K562 (cell line): ENCODE data around the gene ARHGAP42. TPM values are rescaled to one million over a fixed set of nuclear protein-coding genes. Genes with fewer than 3 reads are reported as not detected.

Source experiments
- ATAC-seq: fragments of 200-7000 bp; cut with Tn5 transposase; 3 replicates; pipeline ENCODE4 v1.9.1; 2020; ENCODE audit warnings: moderate library complexity
- BruUV-seq: library from RNA; stranded (reverse); fragments of 400-500 nt; replicated peaks from 2 replicates; lab custom pipeline; 2021; lab: Mats Ljungman, UMichigan
- CTCF ChIA-PET: fragments of 300-600 bp; formaldehyde crosslinking; extraction: SDS; loops from one replicate; lab custom pipeline; 2021; ENCODE audit warnings: low intra/inter-chr PET ratio; lab: Yijun Ruan, JAX
- POLR2A ChIA-PET: fragments of 300-600, 350-650 bp; sonication (Branson Sonifier 250); formaldehyde crosslinking; extraction: SDS; loops from one replicate; lab custom pipeline; 2021; ENCODE audit warnings: antibody characterized with exemption, inconsistent platforms; lab: Yijun Ruan, JAX
- DNase-seq, 4 experiments: peaks; one replicate each; pipeline versions ENCODE4 v3.0.0 to v3.0.0-alpha.2; 2011 to 2018; ENCODE audit warnings: low spot score in 3 of 4, mixed read lengths in 3 of 4; ENCODE audit errors: extremely low read depth in 1 of 4
- FAIRE-seq: peaks from 2 replicates; lab custom pipeline; 2011; peaks lifted over from hg19 to GRCh38; lab: Jason Lieb, UNC
- H2AFZ ChIP-seq: 2 replicates; pipeline ENCODE4 v1.6.0; 2011; ENCODE audit warnings: low read depth, low read length, control low read depth, inconsistent platforms
- H3K27ac ChIP-seq: fragments of 200-600 bp; 3 replicates; pipeline ENCODE4 v1.8.0; 2011; ENCODE audit warnings: low read depth, mild to moderate bottlenecking, control low read depth, inconsistent platforms, low read length, moderate library complexity, mixed read lengths; ENCODE audit errors: extremely low read depth
- H3K27me3 ChIP-seq, 2 experiments: fragments of 300-600 bp in 1 of 2; 2 replicates in 1 of 2; 3 replicates in 1 of 2; pipeline versions ENCODE4 v1.6.0 to v1.8.0; 2011; ENCODE audit warnings: inconsistent platforms in 2 of 2, low read length in 2 of 2, mild to moderate bottlenecking in 1 of 2, mixed read lengths in 1 of 2, moderate library complexity in 1 of 2; ENCODE audit not compliant: control insufficient read depth in 2 of 2, insufficient read depth in 2 of 2
- H3K36me3 ChIP-seq: fragments of 300-600 bp; 3 replicates; pipeline ENCODE4 v1.8.0; 2011; ENCODE audit warnings: mild to moderate bottlenecking, low read length, inconsistent platforms; ENCODE audit not compliant: control insufficient read depth, insufficient read depth
- H3K4me1 ChIP-seq, 2 experiments: fragments of 200-600 bp in 1 of 2; replicated peaks in 1 of 2; 2 replicates in 1 of 2; 3 replicates in 1 of 2; pipeline versions ENCODE4 v1.5.1 to v1.8.0; 2011; ENCODE audit warnings: inconsistent platforms in 2 of 2, low read length in 2 of 2, mild to moderate bottlenecking in 1 of 2, mixed read lengths in 1 of 2, moderate library complexity in 1 of 2; ENCODE audit not compliant: control insufficient read depth in 2 of 2, insufficient read depth in 2 of 2
- H3K4me2 ChIP-seq: 2 replicates; pipeline ENCODE4 v1.6.1; 2011; ENCODE audit warnings: low read length, control low read depth, inconsistent platforms, mixed read lengths; ENCODE audit not compliant: insufficient read depth
- H3K4me3 ChIP-seq: fragments of 200-600 bp; sonication (generic), shearing (Covaris generic); 2 replicates; pipeline ENCODE4 v1.5.1; 2016; ENCODE audit warnings: control low read depth, inconsistent platforms
- H3K79me2 ChIP-seq: fragments of 200-600 bp; 3 replicates; pipeline ENCODE4 v1.8.0; 2011; ENCODE audit warnings: low read length, inconsistent platforms; ENCODE audit not compliant: control insufficient read depth, insufficient read depth
- H3K9ac ChIP-seq, 2 experiments: 2 replicates each; pipeline versions ENCODE4 v1.6.0 to v1.6.1; 2011; ENCODE audit warnings: low read depth in 2 of 2, low read length in 2 of 2, control low read depth in 1 of 2, inconsistent platforms in 1 of 2, mild to moderate bottlenecking in 1 of 2, mixed read lengths in 1 of 2; ENCODE audit not compliant: insufficient read depth in 1 of 2
- H3K9me1 ChIP-seq: one replicate; pipeline ENCODE4 v1.6.0; 2011; ENCODE audit warnings: inconsistent platforms, mild to moderate bottlenecking, low read length, moderate library complexity; ENCODE audit not compliant: control insufficient read depth, insufficient read depth
- H3K9me3 ChIP-seq: replicated peaks from 2 replicates; pipeline ENCODE4 v1.5.1; 2011; ENCODE audit warnings: low read depth, low read length, inconsistent platforms; ENCODE audit not compliant: control insufficient read depth, insufficient read depth
- H4K20me1 ChIP-seq: replicated peaks from 2 replicates; pipeline ENCODE4 v1.6.1; 2011; ENCODE audit warnings: low read length, inconsistent platforms, mixed read lengths; ENCODE audit not compliant: control insufficient read depth, insufficient read depth
- ARID1B ChIP-seq: fragments of 450-650 bp; IDR thresholded peaks from 2 replicates; pipeline ENCODE4 v1.6.1; 2016; ENCODE audit warnings: antibody characterized with exemption, mild to moderate bottlenecking, inconsistent platforms
- CBFA2T3 ChIP-seq: fragments of 450-650 bp; IDR thresholded peaks from 2 replicates; pipeline ENCODE4 v1.6.1; 2017
- CHD7 ChIP-seq: fragments of 200-600 bp; sonication (generic); IDR thresholded peaks from one replicate; pipeline ENCODE4 v1.6.1; 2012; ENCODE audit warnings: mild to moderate bottlenecking, low read depth, low read length, inconsistent platforms
- EP300 ChIP-seq: IDR thresholded peaks from 2 replicates; pipeline ENCODE4 v1.6.1; 2012; ENCODE audit warnings: low read length, improper control_type of control experiment
- GATAD2A ChIP-seq: fragments of 450-650 bp; IDR thresholded peaks from 2 replicates; pipeline ENCODE4 v1.6.1; 2017
- NCOR1 ChIP-seq: fragments of 450-650 bp; IDR thresholded peaks from 2 replicates; pipeline ENCODE4 v1.6.1; 2016; ENCODE audit warnings: mild to moderate bottlenecking, moderate library complexity
- TCF3 ChIP-seq: sonication (generic); formaldehyde crosslinking; IDR thresholded peaks from 2 replicates; pipeline ENCODE4 v1.4.0; 2020; ENCODE audit warnings: mild to moderate bottlenecking, missing genetic modification reagents
- TCFL5 ChIP-seq: fragments of 250-450 bp; sonication (Bioruptor Pico); conservative IDR thresholded peaks from 2 replicates; pipeline ENCODE4 v1.6.1; 2021; ENCODE audit warnings: mild to moderate bottlenecking, moderate library complexity, matching md5 sums
- ZBTB1 ChIP-seq: sonication (generic); formaldehyde crosslinking; IDR thresholded peaks from 2 replicates; pipeline ENCODE4 v1.8.1; 2023; ENCODE audit warnings: missing genetic modification reagents, low read depth, mild to moderate bottlenecking, borderline replicate concordance
- ZNF354B ChIP-seq: fragments of 250-450 bp; sonication (Bioruptor Pico); IDR thresholded peaks from 2 replicates; pipeline ENCODE4 v1.4.0; 2020
- WGBS: fragments of 100-300 bp; shearing (Covaris generic); methylation state at CpG from one replicate; pipeline ENCODE4 v1.1.6; 2016; ENCODE audit warnings: low coverage, mixed read lengths; ENCODE audit not compliant: insufficient coverage; ENCODE audit errors: missing lambda C conversion rate; 5-methylcytosine and 5-hydroxymethylcytosine counted together
- in situ Hi-C: fragments of 300-500 bp; cut with MboI; formaldehyde crosslinking; loops from 4 replicates; pipeline ENCODE4 v1.15.0; 2018; ENCODE audit warnings: inconsistent platforms, mixed read lengths
- intact Hi-C: fragments of 100-400 bp; cut with micrococcal nuclease; formaldehyde crosslinking; loops from 2 replicates; pipeline ENCODE4 v1.14.2; 2022
- polyA plus RNA-seq, 8 experiments: library from polyadenylated mRNA; depleted of rRNA in 4 of 8; stranded (reverse) in 5 of 8; unstranded in 3 of 8; fragments of >200 nt; fragmentation: Nextera tagmentation in 2 of 8; fragmentation: Illumina TruSeq in 1 of 8; extraction: Ambion mirVana in 2 of 8; extraction: Trizol in 1 of 8; gene quantifications; 2 replicates each; pipeline versions ENCODE4 v1.2.1 to v1.2.3, GENCODE V29; 2011 to 2014; ENCODE audit warnings: inconsistent platforms in 1 of 8, missing spikeins in 1 of 8
- total RNA-seq, 7 experiments: library from RNA; depleted of rRNA in 6 of 7; stranded (reverse); fragments of >200 nt in 6 of 7; fragmentation: Illumina TruSeq in 2 of 7; extraction: Trizol in 2 of 7; gene quantifications; 2 replicates each; pipeline versions ENCODE4 v1.2.1 to v1.2.3, GENCODE V29; 2011 to 2021; ENCODE audit warnings: low replicate concordance in 1 of 7

Gene ARHGAP42
- total and polyA plus RNA-seq, 9 of the 15 experiments (the other 6 are each of a cell fraction or from before 2014, with no cell fraction given), result 0.95 to 6.1 (median 2.4) TPM

- Histone ChIP-seq H3K4me1 (peaks cover 0 to 28% of the 10 kb centered on the region in 2 experiments; a peak in 3 of 5 replicates), H3K4me2 (peak overlapping the region; percentile 20), H3K4me3 (no peak overlapping the region), H3K9ac (peak overlapping the region in 1 of 2 experiments; percentile 51; a peak in 3 of 4 replicates), H4K20me1 (no peaks in the 10 kb centered on the region), H3K36me3 (peaks cover 3% of the 10 kb centered on the region; the same call in 2 of the 3 replicates), H3K27ac (peak overlapping the region; percentile 82), H2AFZ (peak overlapping the region; percentile 68), H3K27me3 (no peaks in the 10 kb centered on the region), H3K9me3 (peaks cover 11% of the 10 kb centered on the region), H3K79me2 (no peaks in the 10 kb centered on the region), H3K9me1 (no peaks in the 10 kb centered on the region)
- ChIA-PET POLR2A (interaction anchor here (0.5 kb wide), 1 partner anchor 120 kb away, joined by 3 read pairs; no protein-coding TSS in a partner anchor), CTCF (no interaction called here)
- no TSS peak for BruUV-seq
- WGBS, result 2% methylated on average over 4 of the region's 4 CpGs
- intact Hi-C loops, result loop anchor here (10.0 kb wide), 1 partner anchor 154 kb away; the partner anchor contains the start of gene PGR
- FAIRE-seq (no peak), DNase-seq (peak in 2 of 4 experiments; percentile 19 to 67), ATAC-seq (peak; percentile 72)
- in situ Hi-C loops, result no loop called here
- TF ChIP-seq CBFA2T3 (peak; percentile 47), ZBTB1 (CRISPR knock-in tag) (no peak), ZNF354B (CRISPR knock-in tag) (no peak), GATAD2A (no peak), NCOR1 (no peak), EP300 (peak; percentile 31; the same call in 1 of the 2 replicates), TCFL5 (no peak), TCF3 (peak; percentile 32; the same call in 1 of the 2 replicates), CHD7 (no peak), ARID1B (peak; percentile 54)
These were observed 283.4 kb downstream of the ARHGAP42 start for GRCh38 chr11:100970283-100971164.
